ENCODE data around the gene KRTAP10-1.
"Not testable (repeated sequence)": the region's sequence is repeated elsewhere in the genome, so short reads cannot be mapped to it uniquely, and the experiment has no call there.

KRTAP10-1 gene

GRCh38 chr21:44539991-44540666, at the start of gene KRTAP10-1:
TSS of gene KRTAP10-1 (minus strand) at chr21:44540195. CDS start at chr21:44540150, 45 bp downstream.
- DNase-seq: no peak

DNA sequence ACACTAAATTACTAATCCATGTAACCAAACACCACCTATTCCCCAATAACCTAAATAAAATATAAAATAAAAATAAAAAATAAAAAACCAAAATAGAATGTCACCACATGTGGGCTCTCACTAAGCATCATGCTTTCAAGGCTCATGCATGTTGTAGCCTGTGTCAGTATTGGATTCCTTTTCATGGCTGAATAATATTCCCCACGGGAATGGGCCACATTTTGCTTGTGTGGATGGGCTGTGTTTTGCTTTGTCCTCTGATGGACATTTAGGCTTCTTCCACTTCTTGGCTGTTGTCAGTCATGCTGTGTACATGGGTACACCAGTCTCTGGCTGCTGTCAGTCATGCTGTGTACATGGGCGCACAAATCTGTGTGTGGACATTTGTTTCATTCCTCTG, 49.1 kb upstream of the KRTAP10-1 start:
- DNase-seq: no peak

DNA sequence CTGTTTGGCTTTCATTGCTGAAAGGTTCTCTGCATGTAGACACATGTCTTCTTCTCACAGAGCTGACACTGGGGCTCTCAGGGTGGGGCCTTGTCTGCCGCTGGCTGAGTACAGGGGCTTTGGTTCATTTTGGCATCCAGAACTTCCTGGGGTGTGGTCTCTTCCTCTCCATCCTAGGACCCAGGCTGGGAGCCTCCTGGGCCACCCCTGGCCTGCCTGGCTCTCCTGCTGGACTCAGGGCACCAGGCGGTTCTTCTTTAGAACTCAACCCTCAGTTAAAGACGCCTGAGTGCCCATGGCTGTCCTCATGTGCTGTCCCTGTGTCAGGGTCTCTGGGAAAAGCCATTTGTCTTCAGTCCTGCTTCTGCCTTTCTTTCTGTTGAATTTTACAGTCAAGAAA, 45.9 kb upstream of the KRTAP10-1 start:
- no peak for DNase-seq

- peak; percentile 30 for DNase-seq
These were observed 43.8 kb upstream of the KRTAP10-1 start for GRCh38 chr21:44583800-44584147.

- DNase-seq: no peak
These were observed 43.2 kb upstream of the KRTAP10-1 start for GRCh38 chr21:44583089-44583799.

GRCh38 chr21:44582055-44582454, 42.1 kb upstream of the KRTAP10-1 start:
- no peak for DNase-seq

DNA sequence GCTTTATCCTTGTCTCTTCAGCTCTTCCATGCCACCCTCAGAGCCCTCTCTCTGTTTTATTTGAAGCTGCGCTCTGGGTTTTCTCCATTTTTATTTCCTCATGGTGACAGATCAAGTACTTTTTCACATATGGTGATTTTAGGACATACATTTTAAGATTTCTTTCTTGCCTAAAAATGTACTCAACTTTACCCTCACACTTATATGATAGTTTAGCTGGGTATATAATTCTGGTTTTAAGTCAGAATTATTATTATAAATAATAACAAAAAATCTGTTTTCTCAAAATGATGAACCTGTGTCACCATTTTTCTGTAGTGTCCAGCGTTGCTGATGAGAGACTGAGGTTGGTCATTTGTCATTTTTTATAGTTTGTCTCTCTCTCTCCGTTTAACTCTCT, 41.2 kb upstream of the KRTAP10-1 start:
- DNase-seq: no peak

GRCh38 chr21:44580231-44580821, 40.3 kb upstream of the KRTAP10-1 start, which contains the start of gene KRTAP10-5:
TSS of gene KRTAP10-5 (minus strand) at chr21:44580604. CDS start at chr21:44580578, 26 bp downstream.
- not testable (repeated sequence) for DNase-seq

DNA sequence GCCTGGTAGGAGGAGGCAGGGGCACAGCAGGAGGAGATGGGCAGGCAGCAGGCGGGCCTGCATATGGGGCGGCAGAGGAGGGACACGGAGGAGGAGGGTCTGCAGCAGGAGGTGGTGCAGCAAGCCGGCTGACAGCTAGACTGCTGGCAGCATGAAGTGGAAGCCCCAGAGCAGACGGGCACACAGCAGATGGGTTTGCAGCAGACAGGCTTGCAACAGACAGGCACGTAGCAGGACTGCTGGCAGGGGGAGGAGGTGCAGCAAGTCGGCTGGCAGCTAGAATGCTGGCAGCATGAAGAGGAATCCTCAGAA, 39.8 kb upstream of the KRTAP10-1 start:
- no peak for DNase-seq

GRCh38 chr21:44579056-44579832, 39.2 kb upstream of the KRTAP10-1 start:
- no peak for DNase-seq

DNA sequence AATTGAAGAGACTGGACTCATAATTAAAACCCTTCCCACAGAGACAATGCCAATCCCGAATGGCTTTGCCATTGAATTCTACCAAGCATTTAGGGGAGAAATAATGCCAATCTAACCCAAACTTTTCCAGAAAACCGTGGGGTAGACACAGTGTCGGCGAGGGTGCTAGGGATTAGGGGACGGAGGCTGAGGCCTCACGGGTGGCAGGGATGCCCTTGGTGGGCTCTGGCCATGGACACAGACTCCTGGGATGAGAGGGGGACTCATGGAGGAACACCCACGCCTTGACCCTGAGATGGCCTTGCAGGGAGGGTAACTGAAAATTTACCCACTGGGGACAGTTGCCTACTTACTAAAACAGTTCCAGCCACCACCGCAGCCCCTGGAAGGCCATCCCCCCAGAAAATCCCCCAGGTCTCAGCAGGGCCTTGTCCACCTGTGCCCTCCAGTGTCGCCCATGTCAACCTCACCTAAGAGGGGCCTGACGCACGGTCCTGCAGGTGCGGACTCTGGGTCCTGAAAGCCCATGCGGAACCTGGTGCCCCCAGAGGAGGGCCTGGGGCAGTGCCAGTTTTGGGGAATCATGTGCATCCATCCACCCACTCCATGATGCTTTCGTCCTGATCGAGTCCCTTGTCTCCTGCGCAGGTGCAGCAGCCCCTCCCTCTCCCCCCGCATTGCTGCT, 38.5 kb upstream of the KRTAP10-1 start:
- no peak for DNase-seq

GRCh38 chr21:44576025-44576420, 36.0 kb upstream of the KRTAP10-1 start:
- DNase-seq: no peak

GRCh38 chr21:44575307-44576024, 35.5 kb upstream of the KRTAP10-1 start:
- no peak for DNase-seq

GRCh38 chr21:44574457-44575306, 34.7 kb upstream of the KRTAP10-1 start:
- no peak for DNase-seq

DNA sequence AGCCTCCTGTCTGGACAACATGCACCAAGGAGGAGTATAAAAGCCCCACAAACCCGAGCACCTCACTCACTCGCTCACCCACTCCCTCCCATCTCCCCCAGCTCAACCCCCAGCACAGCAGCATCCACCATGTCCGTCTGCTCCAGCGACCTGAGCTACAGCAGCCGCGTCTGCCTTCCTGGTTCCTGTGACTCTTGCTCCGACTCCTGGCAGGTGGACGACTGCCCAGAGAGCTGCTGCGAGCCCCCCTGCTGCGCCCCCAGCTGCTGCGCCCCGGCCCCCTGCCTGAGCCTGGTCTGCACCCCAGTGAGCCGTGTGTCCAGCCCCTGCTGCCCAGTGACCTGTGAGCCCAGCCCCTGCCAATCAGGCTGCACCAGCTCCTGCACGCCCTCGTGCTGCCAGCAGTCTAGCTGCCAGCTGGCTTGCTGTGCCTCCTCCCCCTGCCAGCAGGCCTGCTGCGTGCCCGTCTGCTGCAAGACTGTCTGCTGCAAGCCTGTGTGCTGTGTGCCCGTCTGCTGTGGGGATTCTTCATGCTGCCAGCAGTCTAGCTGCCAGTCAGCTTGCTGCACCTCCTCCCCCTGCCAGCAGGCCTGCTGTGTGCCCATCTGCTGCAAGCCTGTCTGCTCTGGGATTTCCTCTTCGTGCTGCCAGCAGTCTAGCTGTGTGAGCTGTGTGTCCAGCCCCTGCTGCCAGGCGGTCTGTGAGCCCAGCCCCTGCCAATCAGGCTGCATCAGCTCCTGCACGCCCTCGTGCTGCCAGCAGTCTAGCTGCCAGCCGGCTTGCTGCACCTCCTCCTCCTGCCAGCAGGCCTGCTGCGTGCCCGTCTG, 33.8 kb upstream of the KRTAP10-1 start, which contains the start of gene KRTAP10-4:
KRTAP10-4 (plus strand) TSS at position 100 of the 827 bp plus-strand sequence; CDS start at position 130, 30 bp downstream.
- not testable (repeated sequence) for DNase-seq

DNA sequence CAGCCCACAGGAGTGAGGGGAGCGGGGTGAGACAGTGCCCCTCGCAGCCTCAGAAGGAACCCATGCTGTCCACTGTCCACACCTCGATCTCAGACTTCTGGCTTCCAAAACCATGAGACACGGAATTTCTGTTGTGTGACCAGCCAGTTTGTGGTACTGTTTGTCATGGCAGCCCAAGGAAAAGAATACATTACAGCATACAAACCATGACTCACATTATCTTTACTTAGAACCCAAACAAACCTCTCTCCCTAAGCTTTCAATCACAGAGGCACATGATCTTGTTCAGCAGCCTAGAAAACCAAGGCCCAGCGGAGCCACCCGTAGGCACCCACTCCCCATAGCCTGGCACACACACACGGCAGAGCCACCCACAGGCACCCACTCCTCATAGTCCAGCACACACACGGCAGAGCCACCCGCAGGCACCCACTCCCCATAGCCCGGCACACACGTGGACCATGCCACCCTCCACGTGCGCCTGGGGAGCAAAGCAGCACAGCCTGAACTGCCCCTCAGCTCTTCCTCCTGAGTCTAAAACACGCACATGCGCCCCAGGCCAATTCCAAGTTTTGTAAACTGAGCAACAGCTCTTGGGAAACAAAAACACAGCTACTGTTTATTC, 33.1 kb upstream of the KRTAP10-1 start:
- no peak for DNase-seq

GRCh38 chr21:44571844-44572782, 32.1 kb upstream of the KRTAP10-1 start:
- no peak for DNase-seq

GRCh38 chr21:44571296-44571695, 31.3 kb upstream of the KRTAP10-1 start:
- DNase-seq: no peak

Measured in CD4-positive, alpha-beta T cell treated with Interleukin-10 for 1 hour (primary cell).